Stimulated activated CD4-positive, alpha-beta T cell treated with anti-CD3 and anti-CD28 coated beads, Interleukin-4, amount 100 ng/mL, for 1 hour (primary cell): ENCODE results near the gene GLRA2.

Source experiments
- DNase-seq: peaks from one replicate; pipeline ENCODE4 v3.0.0-alpha.2; 2020

GLRA2 gene

DNA sequence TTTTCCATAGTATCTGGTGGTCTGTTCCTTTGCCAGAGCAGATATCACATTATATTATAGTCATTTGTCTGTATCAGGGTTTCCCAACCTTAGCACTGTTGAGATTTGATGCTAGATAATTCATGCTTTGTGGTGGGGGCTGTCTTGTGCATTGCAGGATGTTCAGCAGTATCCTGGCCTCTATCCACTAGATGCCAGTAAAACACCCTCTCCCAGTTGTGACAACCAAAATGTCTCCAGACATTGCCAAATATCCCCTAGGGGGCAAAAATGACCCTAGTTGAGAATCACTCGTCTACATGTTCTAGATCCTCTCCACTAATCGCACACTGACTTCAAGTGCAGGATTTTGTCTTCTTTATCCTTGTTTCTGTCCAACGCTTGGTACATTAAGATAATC is 182.8 kb downstream of the GLRA2 start:
- no peak for DNase-seq

DNA sequence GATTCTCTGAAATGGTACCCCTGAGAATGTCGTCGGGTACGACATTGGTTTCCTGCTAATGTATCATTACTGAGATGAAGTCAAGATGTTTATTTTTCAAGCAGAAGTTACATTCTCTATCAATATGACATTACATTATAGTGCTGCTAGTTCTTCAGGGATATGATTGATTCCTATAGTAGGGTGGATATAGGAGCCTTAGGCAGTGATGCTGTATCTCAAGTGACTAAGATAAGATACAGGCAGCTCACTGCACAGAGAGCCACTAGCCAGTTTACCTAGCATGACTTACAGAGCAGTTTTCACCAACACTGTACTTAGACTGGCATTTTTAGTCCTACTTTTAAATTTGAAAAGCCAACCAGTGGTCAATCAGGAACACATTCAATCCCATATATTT is 188.6 kb downstream of the GLRA2 start:
- no peak for DNase-seq

DNA sequence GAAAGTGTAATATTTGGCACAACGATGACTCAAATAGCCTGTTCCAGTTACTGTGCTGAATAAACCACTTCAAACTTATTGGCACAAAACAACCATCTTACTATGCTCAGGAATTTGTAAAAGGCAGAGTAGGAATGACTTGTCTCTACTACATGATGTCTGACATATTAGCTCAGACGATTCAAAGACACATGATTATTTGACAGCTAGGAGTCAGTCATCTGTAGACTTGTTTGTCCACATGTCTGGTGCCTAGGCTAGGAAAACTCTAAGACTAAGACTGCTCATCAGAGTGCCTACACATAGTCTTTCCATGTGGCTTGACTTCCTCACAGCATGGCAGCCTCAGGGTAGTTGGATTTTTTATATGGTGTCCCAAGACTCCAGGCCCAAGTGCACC is 189.1 kb downstream of the GLRA2 start:
- no peak for DNase-seq

DNA sequence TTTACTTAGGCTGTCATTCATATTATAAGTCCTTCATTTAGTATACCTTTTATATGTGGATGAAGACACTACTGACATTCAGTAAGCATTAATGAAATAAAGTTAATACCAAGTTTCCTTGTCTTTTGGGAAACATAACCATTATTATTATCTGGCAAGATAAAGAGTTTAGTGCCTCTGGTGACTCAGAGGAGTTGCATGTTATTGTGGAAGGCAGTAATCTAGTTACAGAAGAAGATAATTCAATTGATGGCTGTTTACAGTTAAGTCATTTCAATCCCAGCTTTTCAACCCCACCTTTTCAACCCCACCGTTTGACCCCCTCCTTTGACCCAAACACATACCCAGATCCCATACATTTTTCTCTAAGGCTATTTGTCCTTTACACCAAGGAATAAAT is 199.7 kb downstream of the GLRA2 start:
- no peak for DNase-seq

DNA sequence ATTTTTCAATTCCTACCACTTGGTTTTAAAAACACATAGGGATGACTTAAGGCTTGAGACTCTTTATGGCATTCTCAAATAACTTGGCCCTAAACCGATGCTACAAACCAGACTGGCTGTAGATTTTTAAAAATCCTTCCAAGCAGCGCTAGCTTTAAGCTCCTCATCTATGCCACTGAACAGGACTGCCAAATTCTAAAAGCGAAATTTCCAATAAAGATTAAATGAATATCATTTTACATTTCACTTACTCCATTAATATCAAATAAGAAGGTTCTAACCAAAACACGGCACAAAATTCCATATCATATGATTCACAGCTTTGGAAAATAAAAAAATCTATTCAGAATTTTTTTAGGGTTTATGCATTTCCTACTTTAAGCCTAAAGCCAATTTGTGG is 209.3 kb downstream of the GLRA2 start:
- no peak for DNase-seq

DNA sequence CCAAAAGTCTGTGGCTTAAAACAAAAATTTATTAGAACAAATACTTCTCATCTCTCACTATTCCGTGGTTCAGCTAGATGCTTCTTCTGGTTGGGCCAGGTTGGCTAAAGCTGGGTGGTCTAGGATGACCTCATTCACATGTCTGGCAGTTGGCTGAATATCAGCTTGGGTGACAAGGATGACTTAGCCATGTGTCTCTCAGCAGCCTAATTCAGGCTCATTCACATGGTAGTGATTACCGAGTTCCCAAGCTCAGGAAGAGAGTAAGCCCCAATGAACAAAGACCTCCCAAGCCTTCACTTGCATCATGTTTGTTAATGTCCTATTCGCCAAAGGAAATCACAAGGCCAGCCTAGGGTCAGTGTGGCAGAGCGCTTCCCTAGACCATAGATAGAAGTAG is 224.1 kb downstream of the GLRA2 start:
- DNase-seq, result no peak

DNA sequence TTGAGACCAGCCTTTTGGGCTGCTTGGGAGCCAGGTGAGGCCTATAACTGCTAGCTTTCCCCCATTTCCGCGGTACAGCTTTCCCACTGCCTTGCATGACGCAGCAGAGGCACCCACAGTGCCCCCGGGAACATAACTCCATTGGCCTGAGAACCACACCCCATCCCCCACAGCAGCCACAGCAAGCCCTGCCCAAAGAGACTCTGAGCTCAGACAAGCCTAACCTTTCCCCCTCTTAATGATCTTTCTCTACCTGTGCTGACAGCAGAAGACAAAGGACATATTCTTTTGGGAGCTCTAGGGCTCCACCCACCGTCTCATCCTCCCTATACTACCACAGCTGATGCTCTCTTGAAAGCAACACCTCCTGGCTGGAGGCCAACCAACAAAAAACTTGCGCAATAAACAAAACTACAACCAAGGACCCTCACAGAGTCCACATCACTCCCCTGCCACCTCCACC is 228.7 kb downstream of the GLRA2 start:
- DNase-seq, result no peak

DNA sequence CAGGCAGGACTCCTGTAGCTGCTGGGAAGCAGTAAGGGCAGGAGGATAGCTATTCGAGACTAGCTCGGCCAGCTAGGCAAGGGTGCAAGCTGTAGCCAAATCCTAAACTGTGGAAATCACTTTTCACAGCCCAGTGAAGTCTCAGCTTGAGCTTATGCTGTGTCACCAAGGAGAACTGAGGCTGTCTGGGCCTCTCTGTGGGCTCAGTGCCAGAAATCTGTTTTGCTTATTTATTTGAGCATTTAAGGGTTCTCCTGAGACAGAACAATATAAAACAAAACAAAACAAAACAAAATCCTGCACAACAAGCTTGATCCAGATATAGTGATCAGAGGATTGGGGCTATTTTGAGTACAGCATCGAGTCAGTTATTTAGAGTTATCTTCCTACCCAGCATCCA is 246.1 kb downstream of the GLRA2 start:
- DNase-seq, result no peak

DNA sequence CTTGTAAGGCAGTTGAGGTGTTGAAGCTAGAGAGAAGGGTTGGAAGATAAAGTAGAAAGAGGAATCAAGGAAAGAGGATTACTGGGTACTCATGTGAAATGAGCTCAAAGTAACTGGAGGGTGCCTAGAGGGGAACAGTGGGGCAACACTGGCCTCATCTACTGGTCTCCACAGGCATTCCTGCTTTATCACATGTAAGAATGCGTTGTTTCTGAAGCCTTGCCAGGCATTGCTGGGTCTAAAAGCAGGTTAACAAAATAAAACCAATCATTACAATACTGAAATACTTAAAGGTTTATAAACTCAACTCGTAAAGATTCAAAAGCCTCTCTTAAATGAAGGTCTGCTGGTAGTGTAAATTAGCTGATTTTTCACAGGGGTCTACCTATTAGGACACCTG is 247.6 kb downstream of the GLRA2 start:
- DNase-seq, result no peak

DNA sequence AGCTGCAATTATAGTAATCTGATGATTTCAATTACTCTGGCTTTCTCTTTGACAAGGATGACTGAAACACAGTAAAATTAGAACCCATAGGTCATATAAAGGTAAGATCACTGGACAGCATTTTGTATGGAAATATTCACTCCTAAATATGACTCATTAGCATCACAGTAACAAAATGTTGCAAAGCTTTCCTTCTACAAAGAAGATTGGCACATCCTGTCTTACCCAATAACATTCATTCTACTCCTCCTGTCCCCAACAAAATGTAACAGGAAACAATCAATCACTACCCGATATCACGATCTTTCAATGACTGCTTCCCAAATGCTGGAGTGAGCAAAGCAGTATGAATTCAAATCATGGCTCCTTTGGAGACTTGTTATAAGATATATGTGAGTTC is 248.2 kb downstream of the GLRA2 start:
- DNase-seq, result no peak

DNA sequence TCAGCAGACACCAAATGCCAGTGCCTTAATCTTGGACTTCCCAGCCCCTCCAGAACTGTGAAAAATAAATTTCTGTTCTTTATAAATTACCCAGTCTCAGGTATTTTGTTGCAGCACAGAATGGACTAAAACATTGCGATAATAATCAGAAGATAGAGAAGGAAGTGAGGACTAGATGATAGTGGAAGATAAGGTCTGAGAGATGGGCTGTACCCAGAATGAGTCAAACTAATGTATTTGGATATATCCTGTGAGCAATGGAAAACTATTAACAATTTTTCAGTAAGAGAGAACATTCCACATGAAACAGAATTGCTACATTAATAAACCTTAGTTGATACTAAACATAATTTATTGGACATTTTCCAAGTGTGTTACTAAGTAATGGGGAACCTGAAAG is 250.2 kb downstream of the GLRA2 start:
- no peak for DNase-seq
